IMR-90 (cell line): Measurements from ENCODE around the gene MYPN. TPM values are rescaled to one million over a fixed set of nuclear protein-coding genes. Genes with fewer than 3 reads are reported as not detected.
A peak's percentile ranks its signal among the peaks of the same experiment; 100 is the strongest.

Source experiments
- ATAC-seq: fragments of 200-7000 bp; cut with Tn5 transposase; 2 replicates; pipeline ENCODE4 v1.9.1; 2020; ENCODE audit warnings: low read depth, mild to moderate bottlenecking, moderate library complexity
- BruUV-seq: library from RNA; stranded (reverse); fragments of 400-500 nt; replicated peaks from 2 replicates; lab custom pipeline; 2021; lab: Mats Ljungman, UMichigan
- CTCF ChIA-PET: fragments of 300-600 bp; formaldehyde crosslinking; extraction: SDS; loops from one replicate; lab custom pipeline; 2021; ENCODE audit warnings: antibody characterized with exemption; lab: Yijun Ruan, JAX
- POLR2A ChIA-PET: fragments of 300-600 bp; sonication (Branson Sonifier 250); formaldehyde crosslinking; loops from one replicate; lab custom pipeline; 2022; ENCODE audit warnings: antibody characterized with exemption; ENCODE audit not compliant: unreplicated experiment; lab: Charles Lee
- DNase-seq: peaks from one replicate; pipeline ENCODE4 v3.0.0; 2013
- H2AFZ ChIP-seq: replicated peaks from 2 replicates; pipeline ENCODE3; 2013; ENCODE audit warnings: low read length, mild to moderate bottlenecking; ENCODE audit not compliant: poor library complexity
- H2AK5ac ChIP-seq: 2 replicates; pipeline ENCODE4 v1.6.1; 2013; ENCODE audit warnings: low read depth, low read length, inconsistent platforms
- H2AK9ac ChIP-seq: replicated peaks from 2 replicates; pipeline ENCODE3; 2013; ENCODE audit warnings: mild to moderate bottlenecking, low read depth, low read length, moderate library complexity; ENCODE audit not compliant: poor library complexity
- H2BK120ac ChIP-seq: 2 replicates; pipeline ENCODE4 v1.6.1; 2013; ENCODE audit warnings: low read depth, low read length, inconsistent platforms
- H2BK15ac ChIP-seq: 3 replicates; pipeline ENCODE4 v1.6.1; 2013; ENCODE audit warnings: low read depth, low read length, inconsistent platforms
- H2BK20ac ChIP-seq: 2 replicates; pipeline ENCODE4 v1.6.1; 2013; ENCODE audit warnings: low read depth, mild to moderate bottlenecking, inconsistent platforms, low read length, moderate library complexity
- H2BK5ac ChIP-seq: 2 replicates; pipeline ENCODE4 v1.6.1; 2013; ENCODE audit warnings: mild to moderate bottlenecking, low read depth, low read length, inconsistent platforms; ENCODE audit not compliant: poor library complexity, severe bottlenecking
- H3K14ac ChIP-seq: replicated peaks from 2 replicates; pipeline ENCODE4 v1.6.1; 2013; ENCODE audit warnings: low read depth, low read length, inconsistent platforms
- H3K18ac ChIP-seq: 2 replicates; pipeline ENCODE4 v1.6.1; 2013; ENCODE audit warnings: low read depth, low read length, control low read depth
- H3K23ac ChIP-seq: 2 replicates; pipeline ENCODE4 v1.6.1; 2013; ENCODE audit warnings: low read depth, low read length, inconsistent platforms
- H3K27ac ChIP-seq: 2 replicates; pipeline ENCODE4 v1.5.1; 2013; ENCODE audit warnings: mild to moderate bottlenecking, control low read depth, low read length; ENCODE audit not compliant: insufficient read depth
- H3K27me3 ChIP-seq: 2 replicates; pipeline ENCODE4 v1.6.1; 2013; ENCODE audit warnings: low read length; ENCODE audit not compliant: control insufficient read depth, insufficient read depth
- H3K36me3 ChIP-seq: 2 replicates; pipeline ENCODE4 v1.6.1; 2013; ENCODE audit warnings: low read length, mixed read lengths; ENCODE audit not compliant: control insufficient read depth, insufficient read depth
- H3K4ac ChIP-seq: 2 replicates; pipeline ENCODE4 v1.6.1; 2013; ENCODE audit warnings: low read depth, low read length, inconsistent platforms
- H3K4me1 ChIP-seq: 2 replicates; pipeline ENCODE4 v1.6.1; 2013; ENCODE audit warnings: low read length, mixed read lengths; ENCODE audit not compliant: control insufficient read depth, insufficient read depth
- H3K4me2 ChIP-seq: 2 replicates; pipeline ENCODE4 v1.6.1; 2013; ENCODE audit warnings: low read depth, mild to moderate bottlenecking, control low read depth, low read length, moderate library complexity
- H3K4me3 ChIP-seq: 2 replicates; pipeline ENCODE4 v1.5.1; 2013; ENCODE audit warnings: low read depth, mild to moderate bottlenecking, control low read depth, low read length, moderate library complexity; ENCODE audit not compliant: insufficient read depth
- H3K56ac ChIP-seq: 2 replicates; pipeline ENCODE4 v1.6.1; 2013; ENCODE audit warnings: low read length, inconsistent platforms; ENCODE audit not compliant: insufficient read depth; ENCODE audit errors: extremely low read depth
- H3K79me1 ChIP-seq, 2 experiments: 2 replicates each; pipeline ENCODE4 v1.6.1; 2013; ENCODE audit warnings: low read length in 2 of 2, inconsistent platforms in 1 of 2, low read depth in 1 of 2
- H3K9ac ChIP-seq: 2 replicates; pipeline ENCODE4 v1.6.1; 2013; ENCODE audit warnings: low read depth, low read length, control low read depth
- H3K9me1 ChIP-seq: 2 replicates; pipeline ENCODE4 v1.6.1; 2013; ENCODE audit warnings: low read length, inconsistent platforms; ENCODE audit not compliant: insufficient read depth
- H3K9me3 ChIP-seq: 2 replicates; pipeline ENCODE4 v1.6.1; 2013; ENCODE audit warnings: low read length; ENCODE audit not compliant: control insufficient read depth, insufficient read depth
- H4K20me1 ChIP-seq: 2 replicates; pipeline ENCODE4 v1.6.1; 2013; ENCODE audit warnings: low read length, inconsistent platforms; ENCODE audit not compliant: insufficient read depth
- H4K5ac ChIP-seq: 2 replicates; pipeline ENCODE4 v1.6.1; 2013; ENCODE audit warnings: mild to moderate bottlenecking, low read depth, low read length, control low read depth
- H4K8ac ChIP-seq, 2 experiments: 2 replicates each; pipeline ENCODE4 v1.6.1; 2013; ENCODE audit warnings: low read depth in 2 of 2, low read length in 2 of 2, control low read depth in 1 of 2, inconsistent platforms in 1 of 2
- H4K91ac ChIP-seq: 2 replicates; pipeline ENCODE4 v1.6.1; 2013; ENCODE audit warnings: low read depth, low read length, inconsistent platforms; ENCODE audit not compliant: insufficient read depth
- CHD1 ChIP-seq: IDR thresholded peaks from 2 replicates; pipeline ENCODE4 v1.6.1; 2012; ENCODE audit warnings: low read depth, low read length, improper control_type of control experiment
- FOS ChIP-seq: fragments of 150-350 bp; IDR thresholded peaks from 2 replicates; pipeline ENCODE4 v1.6.1; 2016; ENCODE audit warnings: low read depth, low read length
- MAFK ChIP-seq: IDR thresholded peaks from 2 replicates; pipeline ENCODE4 v1.6.1; 2012; ENCODE audit warnings: low read depth, low read length, improper control_type of control experiment
- MXI1 ChIP-seq: IDR thresholded peaks from 2 replicates; pipeline ENCODE4 v1.6.1; 2012; ENCODE audit warnings: low read depth, mild to moderate bottlenecking, low read length, moderate library complexity, borderline replicate concordance
- NFE2L2 ChIP-seq: fragments of 150-350 bp; IDR thresholded peaks from 2 replicates; pipeline ENCODE4 v1.6.1; 2016; ENCODE audit warnings: low read depth, mild to moderate bottlenecking, low read length
- RAD21 ChIP-seq: IDR thresholded peaks from 2 replicates; pipeline ENCODE4 v1.6.1; 2012; ENCODE audit warnings: low read length, improper control_type of control experiment
- RFX5 ChIP-seq: IDR thresholded peaks from 2 replicates; pipeline ENCODE4 v1.8.0; 2012; ENCODE audit warnings: low read depth, mild to moderate bottlenecking, low read length, moderate library complexity
- SMC3 ChIP-seq: fragments of 150-350 bp; IDR thresholded peaks from 2 replicates; pipeline ENCODE4 v1.6.1; 2016; ENCODE audit warnings: low read depth, mild to moderate bottlenecking, antibody characterized with exemption, low read length, moderate library complexity
- WGBS, 2 experiments: methylation state at CpG; one replicate each; pipeline versions ENCODE4 v1.1.5 to v1.1.7; 2013; ENCODE audit warnings: missing lambda C conversion rate in 2 of 2; ENCODE audit not compliant: insufficient read length in 1 of 2; ENCODE audit errors: extremely low coverage in 2 of 2; 5-methylcytosine and 5-hydroxymethylcytosine counted together
- dilution Hi-C: fragments of 300-500 bp; cut with HindIII; formaldehyde crosslinking; loops from one replicate; pipeline ENCODE4 v1.14.3; 2018; ENCODE audit warnings: low sequenced_read_pairs; ENCODE audit not compliant: unreplicated experiment
- in situ Hi-C: fragments of 300-500 bp; cut with MboI; formaldehyde crosslinking; loops from 3 replicates; pipeline ENCODE4 v1.14.3; 2019; ENCODE audit warnings: low sequenced_read_pairs, inconsistent platforms, mixed read lengths
- intact Hi-C: fragments of 100-400 bp; cut with micrococcal nuclease; formaldehyde crosslinking; loops from 2 replicates; pipeline ENCODE4 v1.10.0; 2022
- polyA plus RNA-seq, 3 experiments: library from polyadenylated mRNA; depleted of rRNA; stranded (reverse); fragments of >200 nt; gene quantifications; 2 replicates each; pipeline ENCODE4 v1.2.3, GENCODE V29; 2012; ENCODE audit warnings: low replicate concordance in 1 of 3
- total RNA-seq: library from RNA; depleted of rRNA; stranded (reverse); fragments of >200 nt; gene quantifications from 2 replicates; pipeline ENCODE4 v1.2.3, GENCODE V29; 2012
- TF ChIP-seq, protein P1 (sequence below): conservative IDR thresholded peaks from 2 replicates; pipeline ENCODE4 v1.5.1; 2012; ENCODE audit warnings: mild to moderate bottlenecking, low read depth, low read length, improper control_type of control experiment
- TF ChIP-seq, protein P2 (sequence below): fragments of 150-350 bp; IDR thresholded peaks from 2 replicates; pipeline ENCODE4 v1.6.1; 2016; ENCODE audit warnings: low read depth, mild to moderate bottlenecking, low read length, moderate library complexity, borderline replicate concordance
- TF ChIP-seq, protein P3 (sequence below): fragments of 150-350 bp; IDR thresholded peaks from 2 replicates; pipeline ENCODE4 v1.6.1; 2017; ENCODE audit warnings: mild to moderate bottlenecking, antibody characterized with exemption, low read length, low read depth

MYPN gene
- total and polyA plus RNA-seq, 2 of the 4 experiments (the other 2 are of a cell fraction) = 7.8 to 13.1 TPM

DNA sequence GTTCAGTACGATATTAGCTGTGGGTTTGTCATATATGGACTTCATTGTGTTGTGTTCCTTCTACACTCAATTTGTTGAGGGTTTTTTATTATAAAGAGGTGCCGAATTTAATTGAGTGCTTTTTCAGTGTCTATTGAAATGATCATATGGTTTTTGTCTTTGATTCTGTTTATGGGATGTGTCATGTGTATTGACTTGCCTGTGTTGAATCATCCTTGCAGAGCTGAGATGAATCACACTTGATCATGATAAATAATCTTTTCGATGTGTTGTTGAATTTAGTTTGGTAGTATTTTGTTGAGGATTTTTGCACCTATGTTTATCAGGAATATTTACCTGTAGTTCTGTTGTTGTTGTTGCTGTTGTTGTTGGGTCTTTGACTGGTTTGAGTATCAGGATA, 82.8 kb downstream of the MYPN start:
- H4K91ac ChIP-seq = no peak overlapping the region
- H2AK5ac ChIP-seq = no peak overlapping the region
- DNase-seq (peak; percentile 56), ATAC-seq (peak; percentile 48; the same call in 1 of the 2 replicates)
- H3K9ac ChIP-seq = no peak overlapping the region
- H4K8ac ChIP-seq = no peak overlapping the region
- H3K4me2 ChIP-seq = no peak overlapping the region
- no peaks in the 10 kb centered on the region for H3K4me1 ChIP-seq
- H2AFZ ChIP-seq = no peak overlapping the region
- H4K20me1 ChIP-seq = no peaks in the 10 kb centered on the region
- no peak overlapping the region for H2BK5ac ChIP-seq
- H3K23ac ChIP-seq = no peak overlapping the region
- no peak overlapping the region for H3K14ac ChIP-seq
- no peak overlapping the region for H2BK15ac ChIP-seq
- H4K5ac ChIP-seq = no peak overlapping the region
- no TSS peak for BruUV-seq
- no peaks in the 10 kb centered on the region for H3K79me1 ChIP-seq
- no peaks in the 10 kb centered on the region for H3K36me3 ChIP-seq
- no peak overlapping the region for H3K4me3 ChIP-seq
- no peak overlapping the region for H3K56ac ChIP-seq
- no peaks in the 10 kb centered on the region; the same call in 1 of the 2 replicates for H3K9me1 ChIP-seq
- no peaks in the 10 kb centered on the region for H3K27me3 ChIP-seq
- CTCF ChIA-PET = interaction anchor here (1.2 kb wide), 1 partner anchor 37 kb away, joined by 3 read pairs; no protein-coding TSS in a partner anchor
- H2AK9ac ChIP-seq = no peak overlapping the region
- TF ChIP-seq, protein P1, sequence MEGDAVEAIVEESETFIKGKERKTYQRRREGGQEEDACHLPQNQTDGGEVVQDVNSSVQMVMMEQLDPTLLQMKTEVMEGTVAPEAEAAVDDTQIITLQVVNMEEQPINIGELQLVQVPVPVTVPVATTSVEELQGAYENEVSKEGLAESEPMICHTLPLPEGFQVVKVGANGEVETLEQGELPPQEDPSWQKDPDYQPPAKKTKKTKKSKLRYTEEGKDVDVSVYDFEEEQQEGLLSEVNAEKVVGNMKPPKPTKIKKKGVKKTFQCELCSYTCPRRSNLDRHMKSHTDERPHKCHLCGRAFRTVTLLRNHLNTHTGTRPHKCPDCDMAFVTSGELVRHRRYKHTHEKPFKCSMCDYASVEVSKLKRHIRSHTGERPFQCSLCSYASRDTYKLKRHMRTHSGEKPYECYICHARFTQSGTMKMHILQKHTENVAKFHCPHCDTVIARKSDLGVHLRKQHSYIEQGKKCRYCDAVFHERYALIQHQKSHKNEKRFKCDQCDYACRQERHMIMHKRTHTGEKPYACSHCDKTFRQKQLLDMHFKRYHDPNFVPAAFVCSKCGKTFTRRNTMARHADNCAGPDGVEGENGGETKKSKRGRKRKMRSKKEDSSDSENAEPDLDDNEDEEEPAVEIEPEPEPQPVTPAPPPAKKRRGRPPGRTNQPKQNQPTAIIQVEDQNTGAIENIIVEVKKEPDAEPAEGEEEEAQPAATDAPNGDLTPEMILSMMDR = no peak
- TF ChIP-seq MAFK (no peak), RFX5 (no peak), MXI1 (no peak), RAD21 (no peak), FOS (no peak), NFE2L2 (no peak), SMC3 (no peak), CHD1 (no peak)
- TF ChIP-seq, protein P2, sequence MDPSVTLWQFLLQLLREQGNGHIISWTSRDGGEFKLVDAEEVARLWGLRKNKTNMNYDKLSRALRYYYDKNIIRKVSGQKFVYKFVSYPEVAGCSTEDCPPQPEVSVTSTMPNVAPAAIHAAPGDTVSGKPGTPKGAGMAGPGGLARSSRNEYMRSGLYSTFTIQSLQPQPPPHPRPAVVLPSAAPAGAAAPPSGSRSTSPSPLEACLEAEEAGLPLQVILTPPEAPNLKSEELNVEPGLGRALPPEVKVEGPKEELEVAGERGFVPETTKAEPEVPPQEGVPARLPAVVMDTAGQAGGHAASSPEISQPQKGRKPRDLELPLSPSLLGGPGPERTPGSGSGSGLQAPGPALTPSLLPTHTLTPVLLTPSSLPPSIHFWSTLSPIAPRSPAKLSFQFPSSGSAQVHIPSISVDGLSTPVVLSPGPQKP = no peak
- TF ChIP-seq, protein P3, sequence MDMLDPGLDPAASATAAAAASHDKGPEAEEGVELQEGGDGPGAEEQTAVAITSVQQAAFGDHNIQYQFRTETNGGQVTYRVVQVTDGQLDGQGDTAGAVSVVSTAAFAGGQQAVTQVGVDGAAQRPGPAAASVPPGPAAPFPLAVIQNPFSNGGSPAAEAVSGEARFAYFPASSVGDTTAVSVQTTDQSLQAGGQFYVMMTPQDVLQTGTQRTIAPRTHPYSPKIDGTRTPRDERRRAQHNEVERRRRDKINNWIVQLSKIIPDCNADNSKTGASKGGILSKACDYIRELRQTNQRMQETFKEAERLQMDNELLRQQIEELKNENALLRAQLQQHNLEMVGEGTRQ = no peak
- POLR2A ChIA-PET = no interaction called here
- H3K4ac ChIP-seq = no peak overlapping the region
- intact Hi-C loops = loop anchor here (5.0 kb wide), 1 partner anchor 335 kb away; no protein-coding TSS in a partner anchor
- H2BK120ac ChIP-seq = no peak overlapping the region
- dilution Hi-C loops = no loop called here
- H3K9me3 ChIP-seq = no peaks in the 10 kb centered on the region
- no peak overlapping the region for H3K27ac ChIP-seq
- in situ Hi-C loops = loop anchor here (25.0 kb wide), 1 partner anchor 330 kb away; no protein-coding TSS in a partner anchor
- WGBS, 2 experiments = no CpG with 5 or more reads among the region's 3 CpGs
- H3K18ac ChIP-seq = no peak overlapping the region
- no peak overlapping the region for H2BK20ac ChIP-seq
